Ishikawa (cell line): ENCODE measurements around the gene ATP5PD.

Experiments
- CEBPB ChIP-seq: IDR thresholded peaks from 2 replicates; pipeline ENCODE4 v1.6.1; 2012
- CREB1 ChIP-seq: IDR thresholded peaks from 2 replicates; pipeline ENCODE4 v1.6.1; 2012; ENCODE audit warnings: low read depth
- EGR1 ChIP-seq: IDR thresholded peaks from 2 replicates; pipeline ENCODE4 v1.6.1; 2012
- EP300 ChIP-seq: IDR thresholded peaks from 2 replicates; pipeline ENCODE4 v1.6.1; 2012; ENCODE audit warnings: borderline replicate concordance
- FOXM1 ChIP-seq: IDR thresholded peaks from 2 replicates; pipeline ENCODE4 v1.6.1; 2012; ENCODE audit warnings: low read depth, borderline replicate concordance
- NFIC ChIP-seq: IDR thresholded peaks from 2 replicates; pipeline ENCODE4 v1.6.1; 2012
- RAD21 ChIP-seq: IDR thresholded peaks from 2 replicates; pipeline ENCODE4 v1.6.1; 2012; ENCODE audit warnings: low read depth
- REST ChIP-seq: IDR thresholded peaks from 2 replicates; pipeline ENCODE4 v1.6.1; 2012; ENCODE audit warnings: low read depth, mild to moderate bottlenecking
- TAF1 ChIP-seq: IDR thresholded peaks from 2 replicates; pipeline ENCODE4 v1.6.1; 2012; ENCODE audit warnings: low read depth, mild to moderate bottlenecking
- TCF12 ChIP-seq: IDR thresholded peaks from 2 replicates; pipeline ENCODE4 v1.6.1; 2012; ENCODE audit warnings: low read depth
- TEAD4 ChIP-seq: IDR thresholded peaks from 2 replicates; pipeline ENCODE4 v1.6.1; 2012
- YY1 ChIP-seq: IDR thresholded peaks from 2 replicates; pipeline ENCODE4 v1.6.1; 2012; ENCODE audit warnings: low read depth
- ZBTB7A ChIP-seq: IDR thresholded peaks from 2 replicates; pipeline ENCODE4 v1.6.1; 2012; ENCODE audit warnings: low read depth
- TF ChIP-seq, protein P1 (sequence below): IDR thresholded peaks from 2 replicates; pipeline ENCODE4 v1.6.1; 2012
- TF ChIP-seq, protein P2 (sequence below): IDR thresholded peaks from 2 replicates; pipeline ENCODE4 v1.6.1; 2012

The ATP5PD gene

DNA sequence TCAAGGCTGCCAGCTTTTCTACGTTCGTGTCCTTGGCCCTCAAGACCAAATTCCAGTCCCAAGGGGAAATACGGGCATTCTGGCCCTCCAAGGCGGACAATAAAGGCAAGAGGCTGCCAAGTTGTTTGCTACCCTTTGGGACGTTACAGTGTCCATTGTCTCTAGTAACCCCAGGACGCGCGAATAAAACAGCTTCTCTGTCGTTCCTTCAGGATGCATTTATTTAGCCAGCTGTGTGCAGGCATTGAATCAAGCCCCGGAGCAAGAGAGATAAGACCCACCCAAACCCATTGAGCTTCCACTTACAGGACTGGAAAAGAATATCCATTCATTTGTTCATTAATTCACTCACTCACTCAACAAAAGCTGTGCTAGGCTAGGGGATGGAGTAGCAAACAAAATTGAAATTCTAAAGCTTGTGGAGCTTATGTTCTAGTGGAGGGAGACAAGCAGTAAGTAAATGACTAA is 33.6 kb downstream of the ATP5PD start:
- TF ChIP-seq YY1, result no peak
- no peak for TF ChIP-seq CEBPB
- TF ChIP-seq NFIC, result no peak
- TF ChIP-seq TEAD4, result no peak
- no peak for TF ChIP-seq ZBTB7A
- no peak for TF ChIP-seq REST
- TF ChIP-seq RAD21, result no peak
- no peak for TF ChIP-seq TAF1
- no peak for TF ChIP-seq TCF12
- TF ChIP-seq CREB1, result no peak
- TF ChIP-seq, protein P1, sequence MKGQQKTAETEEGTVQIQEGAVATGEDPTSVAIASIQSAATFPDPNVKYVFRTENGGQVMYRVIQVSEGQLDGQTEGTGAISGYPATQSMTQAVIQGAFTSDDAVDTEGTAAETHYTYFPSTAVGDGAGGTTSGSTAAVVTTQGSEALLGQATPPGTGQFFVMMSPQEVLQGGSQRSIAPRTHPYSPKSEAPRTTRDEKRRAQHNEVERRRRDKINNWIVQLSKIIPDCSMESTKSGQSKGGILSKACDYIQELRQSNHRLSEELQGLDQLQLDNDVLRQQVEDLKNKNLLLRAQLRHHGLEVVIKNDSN, result no peak
- TF ChIP-seq EP300, result no peak
- no peak for TF ChIP-seq EGR1
- TF ChIP-seq, protein P2, sequence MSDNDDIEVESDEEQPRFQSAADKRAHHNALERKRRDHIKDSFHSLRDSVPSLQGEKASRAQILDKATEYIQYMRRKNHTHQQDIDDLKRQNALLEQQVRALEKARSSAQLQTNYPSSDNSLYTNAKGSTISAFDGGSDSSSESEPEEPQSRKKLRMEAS, result no peak
- TF ChIP-seq FOXM1, result no peak

DNA sequence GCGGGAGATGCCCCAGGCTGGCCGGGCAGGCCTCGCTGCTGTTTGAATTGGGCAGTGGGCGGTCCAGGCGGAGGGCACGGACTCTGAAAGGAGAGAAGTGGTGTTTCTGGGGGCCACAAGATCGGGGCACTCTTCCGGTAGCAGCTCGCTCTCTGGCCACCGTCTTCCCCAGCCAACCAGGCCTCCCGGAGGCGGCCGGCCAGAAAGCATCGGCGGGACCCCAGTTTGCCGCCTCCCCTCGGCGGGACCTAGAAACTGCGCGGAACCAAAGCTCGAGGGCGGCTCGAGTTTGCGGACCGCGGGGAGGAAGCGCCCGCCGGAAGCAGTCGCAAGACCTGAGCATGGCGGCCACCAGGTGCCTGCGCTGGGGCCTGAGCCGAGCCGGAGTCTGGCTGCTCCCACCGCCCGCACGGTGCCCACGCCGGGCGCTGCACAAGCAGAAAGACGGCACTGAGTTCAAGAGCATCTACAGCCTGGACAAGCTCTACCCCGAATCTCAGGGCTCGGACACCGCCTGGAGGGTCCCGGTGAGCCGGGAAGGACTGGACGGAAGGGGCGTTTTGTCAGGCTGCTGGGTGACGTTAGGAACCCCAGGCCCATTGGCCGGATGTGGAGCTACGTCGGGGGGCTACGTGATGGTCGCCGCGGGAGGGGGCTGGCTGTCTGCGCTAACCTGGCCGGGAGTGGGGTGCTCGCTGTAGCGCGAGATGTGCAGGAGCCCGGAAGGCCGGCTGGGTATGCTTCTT is 34.2 kb downstream of the ATP5PD start, which contains the start of gene MRPL58:
Gene MRPL58 (plus strand): TSS at position 325 of the 746 bp plus-strand sequence. CDS start 17 bp downstream, at position 342.
- TF ChIP-seq, protein P2, result peak; percentile 71; the same call in 1 of the 2 replicates
- peak; percentile 59; the same call in 1 of the 2 replicates for TF ChIP-seq EGR1
- TF ChIP-seq TEAD4, result peak; percentile 24; the same call in 1 of the 2 replicates
- TF ChIP-seq EP300, result no peak
- peak; percentile 38; the same call in 1 of the 2 replicates for TF ChIP-seq CREB1
- TF ChIP-seq TCF12, result peak; percentile 80
- peak; percentile 54; the same call in 1 of the 2 replicates for TF ChIP-seq FOXM1
- TF ChIP-seq CEBPB, result no peak
- peak; percentile 100 for TF ChIP-seq TAF1
- TF ChIP-seq REST, result peak; percentile 10; the same call in 1 of the 2 replicates
- TF ChIP-seq NFIC, result peak; percentile 66
- peak; percentile 97 for TF ChIP-seq YY1
- TF ChIP-seq RAD21, result peak; percentile 40; the same call in 1 of the 2 replicates
- peak; percentile 65; the same call in 1 of the 2 replicates for TF ChIP-seq ZBTB7A
- TF ChIP-seq, protein P1, result peak; percentile 74

DNA sequence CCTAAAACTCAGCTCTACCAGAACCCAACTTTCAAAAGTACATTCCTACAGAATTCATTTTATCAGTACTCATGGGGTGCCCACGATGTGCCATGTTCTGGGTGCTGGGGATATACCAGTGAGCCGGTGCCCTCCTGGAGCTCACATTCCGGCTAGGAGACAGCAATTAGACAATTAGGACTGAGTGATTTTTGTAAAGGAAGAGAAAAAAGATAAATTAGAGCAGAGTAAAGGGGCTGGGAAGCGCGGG is 34.7 kb downstream of the ATP5PD start:
- TF ChIP-seq FOXM1 (no peak), CREB1 (no peak), YY1 (no peak), REST (no peak), EP300 (no peak), TCF12 (no peak), RAD21 (no peak), TAF1 (no peak), NFIC (no peak; the same call in 1 of the 2 replicates), CEBPB (no peak), ZBTB7A (no peak)
- TF ChIP-seq, protein P1, result no peak
